GM12872 (cell line): ENCODE data around the gene SBF1.

Experiments
- CTCF ChIP-seq: IDR thresholded peaks from 3 replicates; pipeline ENCODE4 v1.5.1; 2011; ENCODE audit warnings: low read depth, mild to moderate bottlenecking, low read length, moderate library complexity; ENCODE audit not compliant: insufficient read depth

Gene SBF1

GRCh38 chr22:50436841-50437341 is 37.9 kb downstream of the SBF1 start:
- no peak for TF ChIP-seq CTCF

GRCh38 chr22:50436015-50436830 is 38.6 kb downstream of the SBF1 start:
- TF ChIP-seq CTCF, result no peak

- no peak for TF ChIP-seq CTCF
Observed at GRCh38 chr22:50435291-50436014, 39.4 kb downstream of the SBF1 start.

- TF ChIP-seq CTCF, result no peak
Observed at GRCh38 chr22:50434849-50435248, 40.0 kb downstream of the SBF1 start.

GRCh38 chr22:50432131-50432876 is 42.5 kb downstream of the SBF1 start:
- TF ChIP-seq CTCF, result no peak

GRCh38 chr22:50425179-50425916 is 49.5 kb downstream of the SBF1 start:
- no peak for TF ChIP-seq CTCF
